ENCODE measurements around the gene ADORA3.
"Not testable (repeated sequence)": the region's sequence is repeated elsewhere in the genome, so short reads cannot be mapped to it uniquely, and the experiment has no call there.

Gene ADORA3
- total RNA-seq = 0 reads per million in 2 donors

DNA sequence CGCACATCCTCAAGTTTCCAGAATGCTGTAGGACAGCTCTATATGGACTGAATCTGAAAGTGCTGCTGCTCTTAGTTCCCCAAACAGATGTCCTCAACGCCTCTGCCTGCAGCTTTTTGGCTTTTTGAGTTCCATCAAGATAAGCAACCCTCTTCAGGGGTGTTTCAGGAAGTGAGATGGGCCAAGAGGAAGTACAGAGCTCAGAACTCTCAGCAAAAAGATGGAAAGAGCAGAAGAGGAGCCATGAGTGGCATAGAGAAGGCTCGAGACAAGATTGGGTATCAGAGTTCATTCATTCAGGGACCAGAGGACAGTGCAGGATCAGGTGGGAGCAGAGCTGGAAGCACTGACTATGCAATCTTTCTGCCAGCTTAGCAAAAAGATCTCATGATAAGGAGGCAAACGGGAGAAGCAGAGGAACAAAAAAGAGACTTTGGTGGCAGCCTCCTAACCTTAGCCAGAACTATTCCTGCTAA is at the start of gene ADORA3, which contains the start of gene TMIGD3:
ADORA3 (minus strand) TSS at position 49 of the 476 bp plus-strand sequence. CDS start 279 bp downstream, outside the sequence.
TMIGD3 (minus strand) TSS at position 49 of the 476 bp plus-strand sequence. CDS start 279 bp downstream, outside the sequence.
- DNase-seq = no peak

DNA sequence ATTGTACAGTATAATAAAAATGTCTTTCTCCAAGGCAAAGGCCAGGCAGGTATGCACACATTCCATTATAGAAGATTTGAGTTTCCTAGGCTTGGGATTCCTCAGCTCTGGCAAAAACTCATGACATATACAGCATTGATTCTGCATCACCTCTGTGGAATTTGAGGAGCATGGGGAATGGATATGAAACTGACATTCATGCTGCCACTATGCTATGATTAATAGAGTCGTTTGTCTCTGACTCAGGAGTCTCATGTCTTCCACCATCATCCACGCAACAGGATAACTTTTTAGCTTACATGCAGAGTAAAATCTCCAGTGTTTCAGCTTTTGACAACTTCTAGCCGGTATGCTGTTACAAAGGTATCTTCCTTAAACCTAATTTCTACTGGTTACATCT is 49.8 kb upstream of the ADORA3 start:
- DNase-seq = no peak

DNA sequence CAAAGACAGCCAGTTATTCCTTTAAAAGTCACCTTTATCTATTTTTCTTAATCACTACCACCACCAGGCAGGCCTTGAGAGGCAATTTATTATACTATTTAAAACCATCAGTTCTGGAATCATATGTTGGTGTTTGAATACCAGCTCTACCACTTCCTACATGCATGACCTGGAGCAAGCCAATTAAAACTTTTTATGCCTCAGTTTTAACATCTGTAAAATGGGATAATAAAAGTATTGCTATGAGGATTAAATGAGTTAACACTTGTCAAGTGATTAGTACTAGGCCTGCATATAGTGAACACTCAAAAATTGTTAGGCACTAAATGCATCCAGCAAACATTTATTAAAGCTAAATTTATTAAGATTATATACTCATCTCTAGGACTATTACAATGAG is 49.2 kb upstream of the ADORA3 start:
- DNase-seq = no peak

DNA sequence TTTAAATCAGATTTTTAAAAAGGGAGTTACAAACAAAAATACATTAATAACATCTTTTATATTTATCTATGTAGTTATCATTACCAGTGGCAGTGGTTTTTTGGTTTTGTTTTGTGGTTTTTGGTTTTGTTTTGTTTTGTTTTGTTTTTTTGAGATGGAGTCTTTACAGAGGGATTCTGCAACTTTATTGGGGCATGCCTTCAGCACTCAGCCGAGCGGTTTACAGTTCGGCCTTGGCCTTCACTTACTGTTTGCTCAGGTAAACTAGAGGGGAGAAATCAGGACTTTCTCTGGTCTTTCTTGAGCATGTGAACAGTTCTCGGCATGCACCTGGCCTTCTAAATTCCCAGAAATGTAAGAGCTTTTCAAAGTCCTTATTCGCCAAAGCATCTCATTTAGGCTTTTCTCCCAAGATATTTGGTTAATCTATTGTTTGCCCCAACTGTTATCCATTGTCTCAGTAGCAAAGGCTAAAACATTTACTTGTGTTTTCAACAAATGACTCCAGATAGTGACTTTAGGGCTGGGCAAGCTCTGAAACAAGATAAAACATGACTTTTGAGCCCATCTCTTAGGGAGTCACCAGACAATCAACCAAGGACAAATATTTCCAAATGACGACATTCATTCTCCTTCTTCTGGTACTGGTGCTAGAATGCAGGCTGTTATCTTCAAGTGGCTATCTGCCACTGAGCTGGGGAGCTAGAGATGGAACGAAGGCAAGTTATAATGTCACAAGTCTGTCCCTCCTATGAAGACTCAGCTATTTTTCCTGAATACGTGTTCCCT is 48.4 kb upstream of the ADORA3 start:
- no peak for DNase-seq

DNA sequence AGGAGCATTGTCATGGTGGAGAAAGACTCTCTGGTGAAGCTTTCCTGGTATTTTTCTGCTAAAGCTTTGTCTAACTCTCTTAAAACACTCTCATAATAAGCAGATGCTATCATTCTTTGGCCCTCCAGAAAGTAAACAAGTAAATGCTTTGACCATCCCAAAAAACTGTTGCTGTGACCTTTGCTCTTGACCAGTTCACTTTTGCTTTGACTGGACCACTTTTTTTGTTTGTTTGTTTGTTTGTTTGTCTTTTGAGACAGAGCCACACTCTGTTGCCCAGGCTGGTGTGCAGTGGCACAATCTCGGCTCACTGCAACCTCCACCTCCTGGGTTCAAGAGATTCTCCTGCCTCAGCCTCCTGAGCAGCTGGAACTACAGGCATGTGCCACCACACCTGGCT is 44.4 kb upstream of the ADORA3 start:
- DNase-seq = not testable (repeated sequence)

DNA sequence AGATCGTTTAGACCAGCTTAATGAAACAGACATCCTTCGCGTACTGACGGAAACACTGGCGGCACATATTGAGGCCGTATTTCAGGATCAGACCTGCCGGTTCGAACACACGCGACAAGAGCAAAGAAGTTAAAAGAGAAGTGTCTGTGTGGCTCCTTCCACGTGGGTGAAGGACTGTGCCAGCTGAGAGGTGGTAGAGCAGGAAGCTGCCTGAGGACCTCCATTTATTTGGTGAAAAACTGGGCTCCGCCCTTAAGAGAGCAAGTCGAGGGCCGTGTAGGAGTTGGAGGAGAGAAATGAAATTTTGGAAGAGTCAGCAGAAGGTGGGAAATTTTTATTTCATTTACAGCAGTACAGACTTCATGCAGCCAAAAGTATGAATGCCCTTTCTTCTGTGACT is 38.8 kb upstream of the ADORA3 start:
- no peak for DNase-seq

DNA sequence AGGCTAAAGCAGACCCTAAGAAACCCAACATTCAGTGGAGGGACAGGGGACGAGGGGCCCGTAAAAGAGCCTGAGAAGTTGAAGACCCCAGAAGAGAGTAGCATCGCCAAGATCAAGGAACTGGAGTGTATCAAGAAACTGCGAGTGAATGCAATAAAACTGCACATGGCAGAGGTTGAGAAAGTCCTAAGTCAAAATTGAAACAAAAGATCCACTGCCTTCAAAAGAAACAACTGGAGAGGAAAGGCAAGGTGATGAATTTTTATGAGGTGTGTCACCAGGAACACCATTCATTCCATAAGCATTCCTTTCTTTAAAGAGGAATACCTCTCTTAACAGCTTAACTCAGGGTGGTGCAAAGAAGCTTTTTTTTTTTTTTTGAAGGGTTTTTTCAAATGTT is 38.3 kb upstream of the ADORA3 start:
- no peak for DNase-seq

DNA sequence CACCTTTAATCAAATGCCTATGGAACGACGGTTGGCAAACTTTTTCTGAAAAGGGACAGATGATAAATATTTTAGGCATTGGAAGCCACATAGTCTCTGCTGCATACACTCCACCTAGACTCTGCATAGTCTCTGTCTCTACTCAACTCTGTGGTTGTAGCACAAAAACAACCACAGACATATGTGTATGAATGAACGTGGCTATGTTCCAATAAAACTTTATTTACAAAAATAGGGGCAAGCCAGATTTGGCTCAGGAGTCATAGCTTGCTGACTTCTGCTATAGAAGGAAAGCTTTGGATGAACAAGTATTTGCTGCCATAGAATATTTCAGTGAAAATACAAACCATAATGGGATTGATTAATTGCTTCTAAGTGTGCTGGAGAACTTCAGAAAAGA is 37.5 kb upstream of the ADORA3 start:
- DNase-seq = no peak

DNA sequence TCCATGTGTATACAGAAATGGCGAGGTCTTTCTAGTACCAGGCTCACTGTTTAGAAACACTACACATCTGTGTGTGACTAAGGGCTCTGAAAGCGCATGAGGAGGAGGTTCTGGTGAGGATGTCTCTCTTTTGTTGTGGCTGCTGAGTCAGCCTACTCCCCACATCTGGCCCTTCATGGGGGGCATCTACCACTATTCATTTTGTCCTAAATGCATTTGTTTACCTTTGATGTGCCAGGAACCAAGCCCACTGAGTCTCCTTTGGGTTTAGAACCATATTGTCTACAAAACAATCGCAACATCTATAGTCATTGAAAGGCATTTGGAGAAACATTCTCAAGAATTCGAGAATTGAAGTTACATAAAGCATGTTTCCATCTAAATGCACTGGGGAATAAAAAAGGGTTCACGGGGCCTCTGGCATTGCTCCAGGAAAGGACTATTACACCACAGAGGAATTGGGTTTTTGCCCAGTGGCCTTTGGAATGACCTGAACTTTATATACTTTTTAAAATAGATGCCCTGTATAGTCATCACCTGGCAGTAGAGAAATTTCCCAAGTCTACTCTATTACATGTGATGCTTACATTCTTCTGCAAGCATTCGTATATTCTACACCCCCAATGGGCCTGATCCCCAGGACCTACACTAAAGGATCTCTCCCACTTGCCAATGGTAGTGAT is 35.1 kb upstream of the ADORA3 start:
- no peak for DNase-seq

DNA sequence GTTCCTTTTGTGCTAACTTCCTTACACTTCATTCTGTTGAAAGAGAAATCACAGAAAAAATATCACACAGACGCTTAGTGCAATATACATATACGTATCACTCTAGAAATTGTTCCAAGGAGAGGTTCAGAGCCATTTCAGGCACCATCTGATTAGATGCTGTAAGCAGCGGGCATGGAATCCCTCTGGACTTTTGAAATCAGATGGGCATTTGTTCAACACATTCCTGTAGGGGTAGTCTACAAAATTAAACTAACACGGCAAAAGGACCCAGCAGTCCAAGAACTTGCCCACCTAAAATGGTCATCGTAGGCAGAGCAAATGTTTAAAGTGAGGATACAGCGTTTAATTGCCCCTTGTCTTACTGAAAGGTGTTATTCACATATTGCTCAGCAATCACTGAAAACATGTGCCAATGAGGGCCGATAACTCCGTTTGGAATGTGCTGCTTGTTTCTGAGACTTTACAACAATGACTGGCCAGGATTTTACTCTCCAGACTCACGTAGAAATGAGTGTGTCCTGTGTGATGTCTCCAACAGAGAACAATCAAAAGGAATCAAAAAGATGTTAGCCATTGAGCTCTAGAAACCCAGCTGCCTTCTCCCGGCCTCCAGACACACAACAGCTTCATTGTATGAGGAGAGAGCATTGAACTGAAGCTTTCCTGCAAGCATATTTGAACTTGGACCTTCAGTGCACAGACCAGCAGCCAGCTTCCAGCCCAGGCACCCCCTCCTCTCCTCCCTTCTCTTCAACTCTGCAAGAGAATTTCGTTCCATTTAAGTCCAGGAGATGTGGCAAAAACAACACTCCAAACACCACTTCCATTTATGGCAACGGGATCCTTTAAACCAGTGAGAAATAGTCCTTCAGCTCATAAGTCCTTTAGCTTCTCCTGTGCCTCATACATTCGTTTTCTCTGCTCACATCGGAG is 32.1 kb upstream of the ADORA3 start:
- DNase-seq = no peak

DNA sequence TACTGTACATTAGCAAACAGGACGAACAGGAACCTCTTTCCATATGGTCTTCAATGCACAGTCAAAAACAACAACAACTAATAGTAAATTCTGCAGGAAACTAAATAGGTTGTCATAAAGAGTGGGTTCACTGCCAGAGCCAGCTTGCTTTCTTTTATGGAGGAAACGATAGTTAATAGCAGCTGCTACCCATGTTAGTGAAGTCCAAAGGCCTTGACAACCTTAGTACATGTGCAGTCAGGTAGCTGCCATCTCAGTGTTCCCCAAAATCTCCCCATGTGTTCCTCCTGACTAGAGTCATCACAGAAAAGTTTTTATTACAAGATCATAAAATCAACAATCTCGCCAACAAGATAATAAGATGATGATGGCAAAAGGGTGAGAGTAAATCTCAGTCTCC is 16.6 kb upstream of the ADORA3 start:
- no peak for DNase-seq

DNA sequence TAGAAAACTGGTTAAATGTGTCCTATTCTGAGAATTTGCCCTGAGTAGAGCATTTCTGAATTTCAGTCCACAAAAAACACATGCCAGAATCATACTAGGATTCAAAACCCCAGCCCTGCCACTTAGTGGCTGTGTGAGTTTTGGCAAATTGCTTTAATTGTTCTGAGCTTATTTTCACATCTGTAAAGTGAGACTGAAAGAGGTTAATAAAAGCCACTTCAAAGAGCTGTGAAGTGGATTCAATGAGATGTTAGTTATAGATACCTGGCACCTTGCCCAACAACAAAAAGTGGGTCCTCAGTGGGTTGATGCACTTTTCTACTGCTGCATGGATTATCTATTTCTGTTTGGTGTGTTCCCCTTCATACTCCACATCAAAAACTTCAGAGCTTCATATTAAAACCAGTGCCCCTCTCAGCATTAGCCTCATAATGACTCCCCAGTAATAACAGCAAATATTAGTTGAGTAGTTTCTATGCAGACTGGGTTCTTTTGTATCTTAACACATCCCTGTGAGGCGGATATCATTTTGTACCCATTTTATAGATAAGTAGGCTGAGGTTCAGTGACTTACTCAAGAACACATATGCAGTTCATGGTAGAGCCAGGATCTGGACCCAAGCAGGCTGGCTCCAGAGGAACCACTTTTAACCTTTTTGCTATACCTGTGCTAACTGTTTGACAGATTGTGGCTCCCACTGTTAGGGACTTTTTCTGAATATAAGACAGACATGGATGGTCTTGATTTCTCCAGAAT is 14.2 kb upstream of the ADORA3 start:
- no peak for DNase-seq

DNA sequence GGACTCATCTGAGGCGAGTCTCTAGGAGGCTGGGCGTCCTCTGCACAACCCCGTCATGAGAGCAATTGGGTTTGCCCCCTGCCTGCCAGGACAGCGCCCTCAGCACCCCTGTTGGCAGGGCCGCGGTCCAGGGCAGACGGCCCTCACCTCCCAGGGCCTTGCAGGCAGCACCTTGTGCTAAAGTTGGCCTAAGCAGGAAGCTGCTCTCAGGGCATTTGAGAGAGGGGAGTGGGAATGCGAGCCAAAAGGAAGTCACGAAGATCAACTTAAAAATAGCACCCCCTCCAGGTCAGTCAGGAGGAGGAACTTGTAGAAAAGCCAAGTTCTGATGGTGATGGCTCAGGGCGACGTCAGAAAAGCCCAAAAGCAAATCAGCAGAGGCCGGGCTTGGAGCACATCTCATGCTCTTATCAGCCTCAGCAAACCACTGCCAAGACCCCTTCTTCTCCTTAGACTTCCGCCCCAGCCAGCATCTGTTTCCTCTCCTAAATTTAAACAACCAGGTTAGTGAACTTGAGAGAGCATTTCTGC is 12.6 kb upstream of the ADORA3 start:
- DNase-seq = no peak

DNA sequence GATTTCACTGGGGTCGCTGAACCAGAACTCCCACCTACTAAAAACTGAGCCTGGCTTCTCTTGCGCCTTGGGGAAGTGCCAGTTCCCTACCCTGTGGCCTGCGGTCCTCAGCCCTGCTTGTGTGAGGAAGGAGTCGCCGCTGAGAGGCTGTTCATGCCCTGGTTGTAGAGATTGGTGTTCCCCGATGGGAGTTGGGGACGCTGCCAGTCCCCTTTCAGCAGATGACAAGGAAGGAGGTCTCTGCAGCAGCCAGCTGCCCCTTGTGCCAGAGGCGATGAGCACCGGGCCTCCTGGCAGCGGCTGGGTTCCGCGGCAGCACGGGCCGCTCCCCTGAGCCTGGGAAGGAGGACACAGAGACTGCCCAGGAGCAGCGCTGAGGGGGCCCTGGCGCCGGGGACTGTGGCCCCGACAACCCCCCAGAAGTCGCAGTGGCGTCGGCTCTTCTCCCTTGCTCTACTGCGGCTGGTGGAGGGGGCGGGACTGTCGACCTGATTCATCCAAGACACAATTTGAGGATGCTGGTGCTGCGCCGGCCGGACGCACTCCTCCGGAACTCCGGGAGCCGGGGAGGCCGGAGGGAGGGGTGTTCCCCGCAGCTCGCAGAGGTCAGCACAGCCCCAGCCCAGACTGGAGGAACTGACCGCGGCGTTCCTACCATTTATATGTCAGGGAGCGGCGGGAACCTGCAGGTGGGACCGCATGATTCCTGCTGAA is 12.0 kb upstream of the ADORA3 start:
- DNase-seq = no peak

DNA sequence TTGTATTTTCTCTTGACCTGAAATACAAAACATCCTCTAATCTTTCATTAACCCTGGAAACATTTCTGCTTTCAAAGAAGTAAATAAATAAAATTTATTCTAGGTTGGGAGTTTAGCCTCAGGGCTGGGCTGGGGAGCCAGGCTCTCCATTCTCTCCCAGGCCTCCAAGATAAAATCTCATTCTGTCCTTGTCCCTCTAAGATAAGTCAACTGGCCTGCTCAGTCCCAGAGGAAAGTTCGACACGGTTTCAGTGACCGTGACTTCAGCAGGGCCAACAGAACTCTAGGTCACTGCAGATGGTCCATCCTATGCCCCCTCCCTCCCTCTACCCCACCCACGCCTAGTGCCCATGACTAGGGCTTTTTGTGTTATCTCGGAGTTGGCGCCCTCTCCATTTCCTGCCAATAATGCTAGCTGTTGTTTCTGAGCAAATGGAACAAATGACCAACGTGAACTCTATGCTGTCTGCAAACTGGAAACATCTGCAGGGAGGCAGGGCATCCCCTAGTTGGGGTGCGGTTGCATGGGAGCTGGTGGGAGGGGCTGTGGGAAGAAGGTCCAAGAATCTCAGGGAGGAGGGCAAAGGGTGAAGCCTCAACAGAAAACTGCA is 10.1 kb upstream of the ADORA3 start:
- DNase-seq = no peak

DNA sequence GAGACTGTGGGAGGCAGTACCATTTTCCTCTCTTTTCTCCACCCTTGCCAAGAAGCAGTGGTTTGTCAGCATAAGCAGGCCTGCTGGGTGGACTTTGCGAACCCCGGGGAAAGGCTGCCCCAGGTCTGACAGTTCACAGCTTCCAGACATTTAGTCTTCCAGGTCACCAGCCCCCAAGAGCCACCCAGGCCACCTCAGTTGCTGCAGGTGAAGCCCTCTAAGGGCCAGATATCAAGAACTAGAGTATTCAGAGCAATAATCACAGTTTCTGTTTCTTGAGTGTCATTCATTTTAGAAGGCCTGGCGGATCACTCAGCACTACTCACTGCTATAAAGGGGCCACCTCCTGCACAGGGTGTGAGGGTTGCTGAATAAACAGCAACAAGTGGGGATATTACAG is 9.5 kb upstream of the ADORA3 start:
- DNase-seq = no peak

DNA sequence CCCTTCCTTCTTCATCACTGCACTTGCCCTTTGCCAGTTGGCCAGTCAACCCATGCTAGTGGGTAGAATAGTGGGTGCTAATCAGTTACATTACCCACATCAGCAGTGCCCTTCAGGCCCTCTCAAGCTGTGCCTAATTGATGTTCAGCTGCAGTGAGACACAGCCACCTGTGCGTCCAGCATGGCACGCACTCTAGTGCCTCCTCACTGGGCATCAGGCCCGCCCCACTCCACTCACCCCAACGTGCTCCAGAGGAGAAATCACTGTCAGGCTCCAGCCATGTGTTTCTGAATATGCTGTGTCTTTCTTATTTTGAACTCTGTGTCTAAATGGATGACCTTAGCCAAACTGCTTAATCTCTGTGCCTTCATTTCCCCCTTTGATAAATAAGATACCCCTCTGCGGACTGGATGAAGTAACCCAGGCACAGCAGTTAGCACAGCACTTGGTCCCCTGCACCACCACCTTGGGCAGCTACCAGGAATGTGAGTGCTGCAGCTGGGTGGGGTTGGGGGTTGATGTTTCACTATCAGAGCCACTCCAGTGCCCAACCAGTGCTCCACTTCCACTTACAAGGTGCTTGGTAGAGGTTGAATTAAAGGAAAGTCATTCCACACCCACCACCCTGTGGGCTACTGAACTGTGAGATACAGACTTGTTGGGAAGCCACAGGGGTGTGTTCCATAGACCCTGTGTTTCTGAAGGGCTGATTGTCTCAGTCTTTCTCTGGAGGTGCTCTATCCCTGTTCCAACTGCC is 8.9 kb upstream of the ADORA3 start:
- DNase-seq = no peak

DNA sequence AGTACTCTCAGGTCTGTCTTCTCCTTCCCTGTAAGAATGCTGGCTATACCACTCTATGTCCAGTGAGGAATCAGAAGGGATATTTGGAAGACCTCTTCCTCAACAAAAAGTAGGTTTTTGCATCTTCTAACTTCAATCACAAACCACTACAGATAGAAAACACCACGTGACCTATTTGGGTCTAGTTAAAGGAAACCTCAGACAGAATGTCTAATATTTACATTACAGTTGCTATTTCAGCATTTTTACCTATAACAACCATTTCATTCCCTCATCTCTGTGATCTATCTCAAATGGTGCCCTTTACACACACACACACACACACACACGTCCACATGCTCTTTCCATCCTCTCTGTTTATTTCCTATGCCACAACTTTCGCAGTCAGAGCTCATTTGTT is 7.9 kb upstream of the ADORA3 start:
- no peak for DNase-seq

DNA sequence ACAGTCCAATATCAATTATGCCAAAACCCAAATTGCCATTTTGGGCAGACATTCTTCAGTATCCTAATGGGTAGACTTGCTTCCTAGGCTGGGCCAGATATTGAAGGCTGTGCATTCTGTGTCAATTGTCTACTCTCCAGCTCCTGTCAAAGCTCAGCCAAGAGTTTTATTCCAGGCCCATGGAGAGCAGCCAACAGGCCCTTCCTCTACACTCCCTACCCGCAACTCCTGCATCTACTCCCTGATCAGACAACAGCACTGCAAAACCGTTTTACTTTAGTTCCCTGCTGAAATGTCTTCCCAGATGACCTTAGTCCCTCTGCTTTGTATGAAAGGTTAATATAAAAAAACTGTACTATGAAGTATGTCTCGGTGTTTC is 6.6 kb upstream of the ADORA3 start:
- DNase-seq = no peak
